Tibial nerve (tissue), 3 donors: Measurements from ENCODE around the gene KRT25.

ENCODE experiments used
- CTCF ChIP-seq, 5 experiments: fragments of 200-600 bp in 3 of 5; fragments of 450-650 bp in 2 of 5; sonication (generic) in 3 of 5; IDR thresholded peaks; one replicate each; pipeline ENCODE4 v1.5.1; 2016 to 2019; ENCODE audit warnings: antibody characterized with exemption in 5 of 5, mild to moderate bottlenecking in 3 of 5, moderate library complexity in 2 of 5
- POLR2A ChIP-seq, 2 donors: fragments of 450-650 bp; IDR thresholded peaks; one replicate each; pipeline ENCODE4 v1.6.1; 2017; ENCODE audit warnings: antibody characterized with exemption in 2 of 2, mild to moderate bottlenecking in 2 of 2, moderate library complexity in 2 of 2

GRCh38 chr17:40730970-40731369 lies 24.2 kb downstream of the KRT25 start:
- no peak for TF ChIP-seq POLR2A (IDR thresholded peaks at IDR 0.05)
- TF ChIP-seq CTCF (IDR thresholded peaks at IDR 0.05) = no peak
